IPS-NIHi11 (cell line): Measurements from ENCODE around the gene LEFTY2.
"Not testable (repeated sequence)": the region's sequence is repeated elsewhere in the genome, so short reads cannot be mapped to it uniquely, and the experiment has no call there.

Experiments used
- DNase-seq: peaks from one replicate; pipeline ENCODE4 v3.0.0; 2012; ENCODE audit warnings: mixed read lengths, low spot score

LEFTY2 gene

GRCh38 chr1:225903623-225904022, 37.4 kb downstream of the LEFTY2 start:
- DNase-seq = no peak

GRCh38 chr1:225899044-225899925, 41.7 kb downstream of the LEFTY2 start:
- DNase-seq = peak; percentile 89

DNA sequence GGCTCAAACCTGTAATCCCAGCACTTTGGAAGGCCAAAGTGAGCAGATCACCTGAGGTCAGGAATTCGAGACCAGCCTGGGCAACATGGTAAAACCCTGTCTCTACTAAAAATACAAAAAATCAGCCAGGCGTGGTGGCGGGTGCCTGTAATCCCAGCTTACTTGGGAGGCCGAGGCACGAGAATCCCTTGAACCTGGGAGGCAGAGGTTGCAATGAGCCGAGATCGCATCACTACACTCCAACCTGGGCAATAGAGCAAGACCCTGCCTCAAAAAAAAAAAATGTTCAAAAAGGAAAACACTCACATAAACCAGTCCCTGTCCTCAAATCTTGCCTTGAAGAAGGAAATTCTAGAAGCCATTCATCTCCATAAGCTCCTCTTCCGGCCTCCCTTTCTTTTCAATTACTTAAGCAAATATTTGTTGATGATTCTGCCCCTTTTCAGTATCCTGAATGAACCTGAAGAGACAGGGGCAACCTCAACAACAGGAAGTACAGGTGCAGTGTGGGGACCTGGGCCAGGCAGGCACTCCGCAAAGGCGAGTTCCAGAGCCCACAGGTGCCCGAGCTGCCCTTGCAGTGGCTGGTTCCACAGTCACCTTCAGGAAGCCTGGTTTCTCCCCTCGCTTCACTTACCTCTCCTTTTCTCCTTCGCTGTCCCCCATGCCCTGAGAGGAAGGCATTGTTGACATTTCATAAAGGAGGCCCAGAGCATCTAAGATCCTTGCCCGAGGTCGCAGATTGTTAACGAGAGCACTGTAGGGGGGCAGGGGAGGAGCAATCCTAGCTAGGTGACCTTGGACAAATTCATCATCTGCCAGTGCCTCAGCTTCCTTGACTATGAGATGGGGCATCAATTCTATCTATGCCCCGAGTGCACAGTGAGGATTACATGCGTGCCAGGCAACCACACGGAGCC, 43.2 kb downstream of the LEFTY2 start:
- DNase-seq = no peak

DNA sequence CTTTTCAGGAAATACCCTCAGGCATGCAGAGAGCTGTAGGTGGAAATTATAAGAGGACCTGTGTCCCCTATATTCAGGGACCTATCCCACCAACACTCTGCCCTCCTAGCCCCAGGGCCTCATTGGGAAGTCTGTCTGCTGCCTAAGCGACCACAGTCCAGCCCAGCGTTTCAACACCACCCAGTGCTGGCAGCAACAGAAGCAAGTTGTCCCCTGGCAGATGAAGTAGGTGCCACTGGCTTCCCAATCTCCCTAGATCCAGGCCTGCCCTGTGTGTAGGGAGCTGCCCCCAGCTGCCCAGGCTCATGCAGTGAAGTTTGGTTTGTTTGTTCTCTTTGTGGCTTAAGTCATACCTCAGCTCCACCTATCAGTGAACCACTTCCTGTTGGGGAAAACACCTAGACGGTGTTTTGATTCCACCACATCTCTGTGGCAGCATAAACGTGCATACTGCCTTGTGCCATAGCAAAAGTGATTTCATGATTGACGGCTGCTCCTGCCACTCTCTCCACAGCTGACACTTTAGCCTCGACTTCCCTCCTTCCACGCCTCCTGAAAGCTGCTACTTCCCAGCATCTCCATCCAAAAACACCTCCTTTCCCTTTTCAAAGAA, 44.0 kb downstream of the LEFTY2 start:
- peak; percentile 40 for DNase-seq

GRCh38 chr1:225896494-225896893, 44.5 kb downstream of the LEFTY2 start:
- no peak for DNase-seq

GRCh38 chr1:225892307-225892706, 48.7 kb downstream of the LEFTY2 start:
- DNase-seq = no peak

DNA sequence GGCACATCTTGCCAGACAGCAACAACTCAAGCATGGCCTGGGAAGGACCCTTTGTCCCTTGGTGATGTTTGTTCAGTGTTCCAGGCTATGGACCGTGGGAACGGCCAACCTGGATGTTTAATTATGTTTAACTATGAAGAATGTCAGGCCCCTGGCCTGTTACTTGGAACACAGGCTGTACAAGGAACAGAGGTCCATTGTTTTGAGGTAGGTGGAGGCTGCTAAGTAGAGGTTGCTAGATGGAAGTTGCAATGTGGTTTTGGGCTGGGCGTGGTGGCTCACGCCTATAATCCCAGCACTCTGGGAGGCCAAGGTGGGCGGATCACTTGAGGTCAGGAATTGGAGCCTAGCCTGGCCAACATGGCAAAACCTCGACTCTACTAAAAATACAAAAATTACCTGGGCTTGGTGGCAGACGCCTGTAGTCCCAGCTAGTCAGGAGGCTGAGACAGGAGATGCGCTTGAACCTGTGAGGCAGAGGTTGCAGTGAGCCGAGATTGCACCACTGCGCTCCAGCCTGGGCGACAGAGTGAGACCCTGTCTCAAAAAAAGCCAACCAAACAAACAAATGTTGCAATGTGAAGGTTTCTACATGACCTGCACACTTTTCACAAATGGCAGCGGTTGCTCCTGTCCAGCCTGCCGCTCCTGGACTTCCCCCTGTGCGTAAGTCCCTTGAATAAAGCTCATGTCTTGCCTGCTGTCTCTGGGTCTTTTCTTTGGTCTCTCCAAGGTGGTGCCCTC, 49.6 kb downstream of the LEFTY2 start:
- no peak for DNase-seq

GRCh38 chr1:225890346-225891228, 50.4 kb downstream of the LEFTY2 start:
- DNase-seq = peak; percentile 62

GRCh38 chr1:225889743-225890142, 51.3 kb downstream of the LEFTY2 start:
- DNase-seq = no peak

GRCh38 chr1:225888898-225889601, 52.0 kb downstream of the LEFTY2 start, which contains the start of gene LEFTY1:
Gene LEFTY1 (minus strand): TSS chr1:225889146. CDS start chr1:225889066, 80 bp downstream.
- peak; percentile 41 for DNase-seq

- no peak for DNase-seq
These were observed 52.6 kb downstream of the LEFTY2 start for GRCh38 chr1:225888289-225888897.

- DNase-seq = not testable (repeated sequence)
These were observed 53.3 kb downstream of the LEFTY2 start for GRCh38 chr1:225887554-225888288.

DNA sequence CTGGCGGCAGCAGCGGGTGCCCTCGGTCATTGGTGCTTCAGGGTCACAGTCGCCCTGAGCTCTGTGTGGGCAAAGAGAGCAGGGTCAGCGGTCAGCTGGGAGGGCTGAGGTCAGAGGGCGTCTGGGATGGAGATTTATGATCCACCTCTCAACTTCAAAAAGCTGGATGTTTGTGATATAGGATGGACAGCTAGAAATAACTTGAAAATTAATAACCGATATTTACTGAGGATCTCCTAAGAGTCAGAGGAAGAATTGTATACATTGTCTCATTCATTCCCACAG, 54.0 kb downstream of the LEFTY2 start:
- DNase-seq = no peak
